B cell (primary cell): Measurements from ENCODE around the gene ZFPM1. TPM values are rescaled to one million over a fixed set of nuclear protein-coding genes. Genes with fewer than 3 reads are reported as not detected.

Source experiments
- ATAC-seq: fragments of 200-7000 bp; cut with Tn5 transposase; one replicate; pipeline ENCODE4 v1.10.0; 2021; ENCODE audit warnings: low read depth, mild to moderate bottlenecking, moderate number of reproducible peaks, moderate library complexity
- CTCF ChIA-PET: fragments of 350-600 bp; sonication (Branson Sonifier 250); formaldehyde crosslinking; loops from one replicate; lab custom pipeline; 2021; ENCODE audit warnings: antibody characterized with exemption, inconsistent platforms; lab: Charles Lee
- POLR2A ChIA-PET: fragments of 350-600 bp; sonication (Branson Sonifier 250); formaldehyde crosslinking; loops from one replicate; lab custom pipeline; 2021; ENCODE audit warnings: antibody characterized with exemption; lab: Charles Lee
- DNase-seq: peaks from one replicate; pipeline ENCODE4 v3.0.0; 2013
- H2AFZ ChIP-seq: 2 replicates; pipeline ENCODE4 v1.6.1; 2012; ENCODE audit warnings: mild to moderate bottlenecking, low read depth, low read length; ENCODE audit not compliant: insufficient read depth, poor library complexity, severe bottlenecking
- H3K27ac ChIP-seq, 2 donors: 1 replicate in 1 of 2; 2 replicates in 1 of 2; pipeline ENCODE4 v1.5.1; 2012 to 2013; ENCODE audit warnings: low read length in 2 of 2, mild to moderate bottlenecking in 2 of 2, moderate library complexity in 1 of 2
- H3K27me3 ChIP-seq, 4 experiments: fragments of 200-600 bp in 1 of 4; sonication (generic) in 1 of 4; replicated peaks in 1 of 4; 1 replicate in 2 of 4; 2 replicates in 2 of 4; pipeline versions ENCODE4 v1.6.1 to v1.7.0; 2013 to 2016; ENCODE audit warnings: low read length in 3 of 4, mild to moderate bottlenecking in 2 of 4, mixed read lengths in 1 of 4, moderate library complexity in 1 of 4; ENCODE audit not compliant: insufficient read depth in 4 of 4, control insufficient read depth in 3 of 4; ENCODE audit errors: control extremely low read depth in 1 of 4
- H3K36me3 ChIP-seq, 2 experiments: replicated peaks in 1 of 2; 1 replicate in 1 of 2; 2 replicates in 1 of 2; pipeline versions ENCODE4 v1.6.1 to v1.7.1; 2013; ENCODE audit warnings: low read length in 1 of 2; ENCODE audit not compliant: insufficient read depth in 2 of 2, control insufficient read depth in 1 of 2; ENCODE audit errors: control extremely low read depth in 1 of 2, extremely low read depth in 1 of 2
- H3K4me1 ChIP-seq, 2 donors: fragments of 200-600 bp in 1 of 2; sonication (generic) in 1 of 2; 1 replicate in 1 of 2; 2 replicates in 1 of 2; pipeline versions ENCODE4 v1.5.1 to v1.6.1; 2013 to 2017; ENCODE audit warnings: low read length in 2 of 2; ENCODE audit not compliant: control insufficient read depth in 2 of 2, insufficient read depth in 2 of 2
- H3K4me2 ChIP-seq: replicated peaks from 2 replicates; pipeline ENCODE3; 2012; ENCODE audit warnings: mild to moderate bottlenecking, low read depth, low read length; ENCODE audit not compliant: poor library complexity, severe bottlenecking
- H3K4me3 ChIP-seq, 5 experiments: fragments of 200-600 bp in 1 of 5; sonication (generic) in 1 of 5; 1 replicate in 3 of 5; 2 replicates in 2 of 5; pipeline versions ENCODE4 v1.5.1 to v1.7.0; 2011 to 2016; ENCODE audit warnings: low read length in 4 of 5, mild to moderate bottlenecking in 4 of 5, low read depth in 2 of 5, control low read depth in 1 of 5, moderate library complexity in 1 of 5; ENCODE audit not compliant: insufficient read depth in 1 of 5; ENCODE audit errors: control extremely low read depth in 1 of 5, extremely low read depth in 1 of 5
- H3K79me2 ChIP-seq: fragments of 200-600 bp; sonication (generic); one replicate; pipeline ENCODE4 v1.6.0; 2016; ENCODE audit warnings: low read length; ENCODE audit not compliant: control insufficient read depth, insufficient read depth
- H3K9ac ChIP-seq: fragments of 200-600 bp; sonication (generic); 2 replicates; pipeline ENCODE4 v1.6.1; 2017; ENCODE audit warnings: mild to moderate bottlenecking, low read length, moderate library complexity
- H3K9me3 ChIP-seq, 3 donors: one replicate each; pipeline versions ENCODE4 v1.6.1 to v1.7.1; 2013; ENCODE audit warnings: low read length in 2 of 3; ENCODE audit not compliant: control insufficient read depth in 2 of 3, insufficient read depth in 1 of 3; ENCODE audit errors: control extremely low read depth in 1 of 3
- H4K20me1 ChIP-seq: 2 replicates; pipeline ENCODE4 v1.6.0; 2012; ENCODE audit warnings: mild to moderate bottlenecking, low read length; ENCODE audit not compliant: insufficient read depth, control insufficient read depth, poor library complexity, severe bottlenecking
- H3K27ac Mint-ChIP-seq: one replicate; pipeline ENCODE4 v1.8.0; 2021; ENCODE audit warnings: mixed read lengths
- H3K27me3 Mint-ChIP-seq: one replicate; pipeline ENCODE4 v1.8.0; 2021; ENCODE audit warnings: mixed read lengths
- H3K4me1 Mint-ChIP-seq: one replicate; pipeline ENCODE4 v1.8.0; 2021; ENCODE audit warnings: mixed read lengths
- H3K4me3 Mint-ChIP-seq: one replicate; pipeline ENCODE4 v1.8.0; 2021; ENCODE audit warnings: mixed read lengths
- H3K9me3 Mint-ChIP-seq: one replicate; pipeline ENCODE4 v1.8.0; 2022; ENCODE audit warnings: mixed read lengths; ENCODE audit not compliant: insufficient read depth
- CTCF ChIP-seq: fragments of 200-600 bp; IDR thresholded peaks from one replicate; pipeline ENCODE4 v1.8.0; 2022; ENCODE audit warnings: antibody characterized with exemption, mild to moderate bottlenecking
- EZH2 ChIP-seq: IDR thresholded peaks from 2 replicates; pipeline ENCODE4 v1.6.1; 2012; ENCODE audit warnings: borderline replicate concordance, low read depth, mild to moderate bottlenecking, moderate library complexity, low read length; ENCODE audit not compliant: insufficient read depth, poor library complexity, severe bottlenecking
- WGBS: methylation state at CpG from one replicate; pipeline ENCODE4 v1.1.5; 2013; ENCODE audit warnings: missing lambda C conversion rate; ENCODE audit not compliant: insufficient coverage; 5-methylcytosine and 5-hydroxymethylcytosine counted together
- intact Hi-C: fragments of 100-400 bp; cut with micrococcal nuclease; formaldehyde crosslinking; loops from one replicate; pipeline ENCODE4 v1.10.0; 2022
- polyA plus RNA-seq: library from polyadenylated mRNA; depleted of rRNA; stranded (reverse); fragments of >200 nt; gene quantifications from 2 replicates; pipeline ENCODE4 v1.2.3, GENCODE V29; 2012
- total RNA-seq, 2 donors: library from RNA; stranded (reverse); fragments of 120-200 nt in 1 of 2; gene quantifications; 1 replicate in 1 of 2; 2 replicates in 1 of 2; pipeline versions ENCODE4 v1.2.3 to v1.2.4, GENCODE V29; 2013 to 2022

The ZFPM1 gene
- total and polyA plus RNA-seq, 2 donors (not counting 1 experiment from before 2014, with no cell fraction given): 4.3 to 34.6 TPM

DNA sequence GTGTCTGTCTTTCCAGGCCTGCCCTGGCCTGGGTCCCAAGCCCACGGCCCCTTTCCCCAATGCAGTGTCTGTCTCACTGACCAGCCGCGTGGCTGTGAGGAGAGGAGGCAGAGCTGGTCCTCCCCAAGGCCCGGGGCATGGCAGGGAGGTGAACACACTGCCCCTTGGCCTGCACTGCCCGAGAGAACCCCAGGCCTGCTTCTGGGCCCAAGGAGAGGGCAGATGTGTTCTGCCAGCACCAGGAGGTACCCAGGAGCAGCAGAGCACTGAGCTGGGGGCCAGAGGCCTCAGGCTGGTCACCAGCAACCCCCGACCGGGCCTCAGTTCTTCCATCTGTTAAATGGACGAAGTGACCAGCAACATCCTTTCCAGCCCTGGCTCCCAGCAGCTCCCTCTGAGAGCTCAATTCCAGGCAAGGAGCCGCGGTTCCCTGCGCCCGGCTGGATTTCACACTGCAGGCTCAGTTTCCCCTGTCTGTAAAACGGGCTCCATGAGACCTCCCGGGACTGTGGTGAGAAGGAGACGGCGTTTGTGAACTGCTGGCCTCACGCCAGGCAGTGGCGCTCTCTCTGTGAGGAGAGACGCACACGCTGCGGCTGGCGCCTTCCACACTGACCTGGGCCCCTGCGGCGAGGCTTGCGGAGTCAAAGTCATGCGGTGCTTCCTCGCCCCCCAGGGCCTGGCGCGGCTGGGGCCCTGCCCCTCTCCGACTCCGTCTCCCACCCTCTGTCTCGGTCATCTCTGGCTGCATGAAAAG lies 8.1 kb upstream of the ZFPM1 start:
- H3K4me1 ChIP-seq: peaks cover 24 to 30% of the 10 kb centered on the region in 2 donors
- no peaks in the 10 kb centered on the region for H3K9me3 Mint-ChIP-seq
- no peak overlapping the region for H3K27ac Mint-ChIP-seq
- POLR2A ChIA-PET: no interaction called here
- no peaks in the 10 kb centered on the region for H3K9me3 ChIP-seq
- H2AFZ ChIP-seq: no peak overlapping the region
- CTCF ChIA-PET: interaction anchor here (0.8 to 2.2 kb wide), 7 partner anchors 14 to 125 kb away, joined by 3 to 7 read pairs (median 4); partner anchors contain the start of gene ZC3H18
- WGBS: 84% methylated on average over 26 of the region's 32 CpGs
- no peaks in the 10 kb centered on the region for H3K27me3 Mint-ChIP-seq
- H3K4me3 ChIP-seq: no peak overlapping the region
- H3K27ac ChIP-seq: no peak overlapping the region
- intact Hi-C loops: loop anchor here (5.0 kb wide), 1 partner anchor 37 kb away; no protein-coding TSS in a partner anchor
- no peak for ATAC-seq
- H3K36me3 ChIP-seq: no peaks in the 10 kb centered on the region
- H3K79me2 ChIP-seq: no peaks in the 10 kb centered on the region
- TF ChIP-seq EZH2 (no peak), CTCF (no peak)
- no peak for DNase-seq
- H3K4me1 Mint-ChIP-seq: peaks cover 24% of the 10 kb centered on the region
- H3K9ac ChIP-seq: no peak overlapping the region
- no peaks in the 10 kb centered on the region for H4K20me1 ChIP-seq
- no peak overlapping the region for H3K4me2 ChIP-seq
- no peaks in the 10 kb centered on the region for H3K27me3 ChIP-seq
- no peak overlapping the region for H3K4me3 Mint-ChIP-seq

- Histone ChIP-seq H3K4me3 (no peak overlapping the region), H4K20me1 (no peaks in the 10 kb centered on the region), H2AFZ (no peak overlapping the region), H3K9me3 (no peaks in the 10 kb centered on the region), H3K4me2 (no peak overlapping the region), H3K27me3 (no peaks in the 10 kb centered on the region), H3K9ac (no peak overlapping the region), H3K27ac (no peak overlapping the region), H3K79me2 (no peaks in the 10 kb centered on the region), H3K36me3 (no peaks in the 10 kb centered on the region), H3K4me1 (peaks cover 24 to 30% of the 10 kb centered on the region in 2 donors)
- Mint-ChIP-seq H3K4me1 (peaks cover 24% of the 10 kb centered on the region), H3K9me3 (no peaks in the 10 kb centered on the region), H3K27ac (no peak overlapping the region), H3K27me3 (no peaks in the 10 kb centered on the region), H3K4me3 (no peak overlapping the region)
- CTCF ChIA-PET: interaction anchor here (1.2 to 1.6 kb wide), 2 partner anchors 43 to 82 kb away, joined by 4 read pairs; no protein-coding TSS in a partner anchor
- DNase-seq (no peak), ATAC-seq (no peak)
- POLR2A ChIA-PET: no interaction called here
- intact Hi-C loops: no loop called here
- 95% methylated on average over 25 of the region's 25 CpGs for WGBS
- TF ChIP-seq CTCF (no peak), EZH2 (no peak)
Measured at GRCh38 chr16:88445583-88445960, 7.5 kb upstream of the ZFPM1 start.
